Measurements from ENCODE around the gene GPR33.

DNA sequence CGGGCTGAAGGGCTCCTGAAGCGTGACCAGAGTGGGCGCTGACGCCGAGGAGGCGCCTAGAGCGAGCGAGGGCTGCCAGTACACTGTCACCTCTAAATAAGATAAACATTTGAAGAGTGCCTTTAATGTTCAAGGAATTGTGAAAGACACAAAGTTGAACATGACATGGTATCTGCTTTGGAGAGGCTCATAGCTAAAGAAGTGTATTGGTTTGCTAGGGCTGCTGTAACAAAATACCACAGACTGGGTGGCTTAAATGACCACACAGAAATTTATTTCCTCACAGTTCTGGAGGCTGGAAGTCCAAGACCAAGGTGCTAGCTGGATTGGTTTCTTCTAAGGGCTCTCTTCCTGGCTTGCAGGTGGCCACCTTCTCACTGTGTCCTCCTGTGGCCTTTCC lies 39.7 kb upstream of the GPR33 start:
- TF ChIP-seq, protein P1, sequence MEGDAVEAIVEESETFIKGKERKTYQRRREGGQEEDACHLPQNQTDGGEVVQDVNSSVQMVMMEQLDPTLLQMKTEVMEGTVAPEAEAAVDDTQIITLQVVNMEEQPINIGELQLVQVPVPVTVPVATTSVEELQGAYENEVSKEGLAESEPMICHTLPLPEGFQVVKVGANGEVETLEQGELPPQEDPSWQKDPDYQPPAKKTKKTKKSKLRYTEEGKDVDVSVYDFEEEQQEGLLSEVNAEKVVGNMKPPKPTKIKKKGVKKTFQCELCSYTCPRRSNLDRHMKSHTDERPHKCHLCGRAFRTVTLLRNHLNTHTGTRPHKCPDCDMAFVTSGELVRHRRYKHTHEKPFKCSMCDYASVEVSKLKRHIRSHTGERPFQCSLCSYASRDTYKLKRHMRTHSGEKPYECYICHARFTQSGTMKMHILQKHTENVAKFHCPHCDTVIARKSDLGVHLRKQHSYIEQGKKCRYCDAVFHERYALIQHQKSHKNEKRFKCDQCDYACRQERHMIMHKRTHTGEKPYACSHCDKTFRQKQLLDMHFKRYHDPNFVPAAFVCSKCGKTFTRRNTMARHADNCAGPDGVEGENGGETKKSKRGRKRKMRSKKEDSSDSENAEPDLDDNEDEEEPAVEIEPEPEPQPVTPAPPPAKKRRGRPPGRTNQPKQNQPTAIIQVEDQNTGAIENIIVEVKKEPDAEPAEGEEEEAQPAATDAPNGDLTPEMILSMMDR (IDR thresholded peaks at IDR 0.05 in 4 of 5, conservative IDR thresholded peaks at IDR 0.05 in 1 of 5), result no peak
- no peak for TF ChIP-seq POLR2A (IDR thresholded peaks at IDR 0.05)

Data from gastrocnemius medialis (tissue), 4 donors.